DOHH2 (cell line): ENCODE data around the gene ACOT6.

Experiments
- CTCF ChIP-seq: fragments of 200-600 bp; sonication (generic); IDR thresholded peaks from one replicate; pipeline ENCODE4 v1.5.1; 2014; ENCODE audit warnings: antibody characterized with exemption, mild to moderate bottlenecking, low read depth, low read length; ENCODE audit not compliant: poor library complexity, severe bottlenecking
- EZH2phosphoT487 ChIP-seq: fragments of 200-600 bp; sonication (generic); IDR thresholded peaks from 2 replicates; pipeline ENCODE4 v1.6.1; 2017; ENCODE audit warnings: borderline replicate concordance, mild to moderate bottlenecking, antibody characterized with exemption, low read length, moderate library complexity, mixed read lengths

- TF ChIP-seq CTCF, result no peak
- no peak for TF ChIP-seq EZH2phosphoT487
These were observed 28.6 kb downstream of the ACOT6 start for GRCh38 chr14:73640796-73641365.
